Measurements from ENCODE around the gene NABP2.

- TF ChIP-seq CTCF (IDR thresholded peaks at IDR 0.05) (no peak), POLR2A (IDR thresholded peaks at IDR 0.05) (no peak)
Observed at GRCh38 chr12:56229082-56229481, 4.9 kb downstream of the NABP2 start.

All from ovary (tissue), 3 donors.